Measurements from ENCODE around the gene ARHGAP5.

ARHGAP5 gene

DNA sequence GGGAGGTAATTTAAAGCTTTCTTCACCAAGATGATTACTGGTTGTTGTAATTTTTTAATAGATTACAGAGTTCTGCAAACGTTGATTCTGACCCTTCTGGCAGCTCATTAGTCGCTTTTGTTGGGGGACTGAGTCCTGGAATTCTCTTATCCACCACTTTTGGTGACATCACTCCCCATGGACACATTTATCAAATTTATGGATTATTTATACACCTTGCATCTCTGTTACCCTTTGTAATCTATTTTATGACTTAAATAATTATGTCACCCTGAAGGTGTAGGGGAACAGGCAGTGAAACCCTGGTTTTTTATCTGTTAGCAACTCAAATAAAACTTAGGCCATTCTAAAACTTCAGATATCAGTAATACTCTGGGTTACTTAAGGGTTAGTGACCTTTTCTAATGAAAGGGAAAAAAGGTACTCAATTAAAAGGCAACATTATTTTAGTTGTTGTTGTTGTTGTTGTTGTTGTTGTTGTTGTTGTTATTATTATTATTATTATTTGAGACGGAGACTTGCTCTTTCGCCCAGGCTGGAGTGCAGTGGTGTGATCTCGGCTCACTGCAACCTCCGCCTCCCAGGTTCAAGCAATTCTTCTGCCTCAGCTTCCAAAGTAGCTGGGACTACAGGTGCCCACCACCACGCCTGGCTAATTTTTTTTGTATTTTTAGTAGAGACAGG lies 65.8 kb downstream of the ARHGAP5 start:
- Histone ChIP-seq H3K4me1 (ENCODE audit: control insufficient read depth in 1 of 2, insufficient read depth in 2 of 2, low read length in 2 of 2) (no peaks in the 10 kb centered on the region), H3K36me3 (ENCODE audit: control insufficient read depth in 1 of 2, insufficient read depth in 2 of 2, low read length in 2 of 2) (peaks cover 12 to 31% of the 10 kb centered on the region in 2 donors)

DNA sequence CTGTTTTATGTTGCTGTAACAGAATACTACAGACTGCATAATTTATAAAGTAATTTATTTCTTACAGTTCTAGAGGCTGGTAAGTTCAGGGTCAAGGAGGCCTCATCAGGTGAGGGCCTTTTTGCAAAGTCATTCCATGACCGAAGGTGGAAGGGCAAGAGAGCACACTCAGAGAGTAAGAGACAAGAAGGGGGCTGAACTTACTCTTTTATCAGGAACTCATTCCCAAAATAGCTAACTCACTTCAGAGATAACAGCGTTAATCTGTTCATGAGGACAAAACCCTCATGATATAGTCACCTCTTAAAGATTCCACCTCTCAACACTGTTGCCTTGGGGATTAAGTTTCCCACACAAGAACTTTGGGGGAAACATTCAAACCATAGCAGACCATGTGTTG lies 73.3 kb downstream of the ARHGAP5 start:
- Histone ChIP-seq H3K27ac (ENCODE audit: low read length) (no peak overlapping the region), H3K27me3 (ENCODE audit: low read depth, low read length) (no peaks in the 10 kb centered on the region), H3K9me3 (ENCODE audit: control insufficient read depth in 1 of 2, low read length in 2 of 2) (no peaks in the 10 kb centered on the region), H3K4me3 (ENCODE audit: low read depth in 1 of 2, low read length in 2 of 2) (no peak overlapping the region), H3K36me3 (ENCODE audit: control insufficient read depth in 1 of 2, insufficient read depth in 2 of 2, low read length in 2 of 2) (peaks cover 20 to 44% of the 10 kb centered on the region in 2 donors), H3K4me1 (ENCODE audit: control insufficient read depth in 1 of 2, insufficient read depth in 2 of 2, low read length in 2 of 2) (no peaks in the 10 kb centered on the region)

More for the DNA sequence above, 65.8 kb downstream of the ARHGAP5 start:
- Histone ChIP-seq H3K9me3 (ENCODE audit: control insufficient read depth in 1 of 2, low read length in 2 of 2) (no peaks in the 10 kb centered on the region), H3K27ac (ENCODE audit: low read length) (no peak overlapping the region), H3K27me3 (ENCODE audit: low read depth, low read length) (no peaks in the 10 kb centered on the region), H3K4me3 (ENCODE audit: low read depth in 1 of 2, low read length in 2 of 2) (no peak overlapping the region)

DNA sequence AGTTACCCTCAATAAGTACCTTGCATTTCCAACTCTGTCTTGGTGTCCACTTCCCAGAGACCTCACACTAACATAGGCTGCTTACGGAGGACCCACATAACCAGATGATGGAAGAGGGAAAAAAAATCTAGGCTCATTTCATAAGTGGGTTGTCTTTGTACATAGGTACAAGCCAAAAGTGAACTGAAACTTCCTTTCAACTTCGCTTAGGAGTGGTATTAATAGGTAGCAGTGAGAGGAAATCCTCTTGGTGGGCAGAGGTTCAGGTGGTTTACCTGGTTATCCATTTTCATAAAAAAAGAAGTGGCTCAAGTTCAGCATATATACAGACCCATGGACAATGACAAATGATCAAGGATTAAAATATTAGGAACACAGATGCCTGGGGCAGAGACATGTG lies 88.9 kb downstream of the ARHGAP5 start:
- H3K9me3 ChIP-seq (ENCODE audit: control insufficient read depth in 1 of 2, low read length in 2 of 2), result no peaks in the 10 kb centered on the region
- H3K4me3 ChIP-seq (ENCODE audit: low read depth in 1 of 2, low read length in 2 of 2), result no peak overlapping the region
- no peak overlapping the region for H3K27ac ChIP-seq (ENCODE audit: low read length)
- H3K27me3 ChIP-seq (ENCODE audit: low read depth, low read length), result no peaks in the 10 kb centered on the region
- H3K36me3 ChIP-seq (ENCODE audit: control insufficient read depth in 1 of 2, insufficient read depth in 2 of 2, low read length in 2 of 2), result no peaks in the 10 kb centered on the region
- H3K4me1 ChIP-seq (ENCODE audit: control insufficient read depth in 1 of 2, insufficient read depth in 2 of 2, low read length in 2 of 2), result no peaks in the 10 kb centered on the region

DNA sequence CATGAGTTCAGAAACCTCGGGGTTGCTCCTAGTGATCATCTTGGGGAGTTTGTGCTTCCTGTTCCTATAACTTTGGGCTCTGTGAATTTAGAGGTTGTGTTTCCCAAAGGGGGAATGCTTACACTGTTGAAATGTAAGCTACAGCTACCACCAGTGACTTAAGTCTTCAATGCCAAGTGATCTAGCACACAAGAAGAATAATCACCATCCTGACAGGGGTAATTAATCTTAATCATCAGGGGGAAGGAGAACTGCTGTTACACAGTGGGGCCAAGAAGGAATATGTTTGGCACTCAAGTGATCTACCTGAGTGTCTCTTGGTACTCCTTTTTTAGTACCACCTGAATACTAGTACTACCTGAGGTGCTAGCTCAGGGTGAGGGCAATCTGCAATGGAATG lies 89.8 kb downstream of the ARHGAP5 start:
- Histone ChIP-seq H3K27ac (ENCODE audit: low read length) (no peak overlapping the region), H3K27me3 (ENCODE audit: low read depth, low read length) (no peaks in the 10 kb centered on the region), H3K4me1 (ENCODE audit: control insufficient read depth in 1 of 2, insufficient read depth in 2 of 2, low read length in 2 of 2) (no peaks in the 10 kb centered on the region), H3K4me3 (ENCODE audit: low read depth in 1 of 2, low read length in 2 of 2) (no peak overlapping the region), H3K9me3 (ENCODE audit: control insufficient read depth in 1 of 2, low read length in 2 of 2) (no peaks in the 10 kb centered on the region), H3K36me3 (ENCODE audit: control insufficient read depth in 1 of 2, insufficient read depth in 2 of 2, low read length in 2 of 2) (no peaks in the 10 kb centered on the region)

DNA sequence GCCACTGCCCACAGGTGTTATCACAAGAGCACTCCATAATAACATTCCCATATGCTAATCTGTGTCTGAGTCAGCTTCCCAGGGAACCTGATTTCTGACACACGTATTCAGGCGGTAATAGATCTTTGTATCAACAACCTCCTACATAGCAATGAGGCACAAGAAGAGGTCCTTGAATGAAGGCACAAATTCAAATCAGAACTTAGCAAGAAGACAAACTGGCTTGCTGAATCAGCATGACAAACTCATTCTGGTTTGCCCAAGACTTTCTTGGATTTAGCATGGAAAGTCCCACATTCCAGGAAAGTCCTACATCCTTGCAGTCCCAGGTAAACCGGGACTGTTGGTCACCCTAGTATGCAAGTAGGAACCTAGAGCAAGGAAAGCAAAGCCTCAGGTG lies 90.8 kb downstream of the ARHGAP5 start:
- H3K36me3 ChIP-seq (ENCODE audit: control insufficient read depth in 1 of 2, insufficient read depth in 2 of 2, low read length in 2 of 2), result no peaks in the 10 kb centered on the region
- no peak overlapping the region for H3K27ac ChIP-seq (ENCODE audit: low read length)
- no peaks in the 10 kb centered on the region for H3K9me3 ChIP-seq (ENCODE audit: control insufficient read depth in 1 of 2, low read length in 2 of 2)
- H3K4me1 ChIP-seq (ENCODE audit: control insufficient read depth in 1 of 2, insufficient read depth in 2 of 2, low read length in 2 of 2), result no peaks in the 10 kb centered on the region
- no peak overlapping the region for H3K4me3 ChIP-seq (ENCODE audit: low read depth in 1 of 2, low read length in 2 of 2)
- H3K27me3 ChIP-seq (ENCODE audit: low read depth, low read length), result no peaks in the 10 kb centered on the region

DNA sequence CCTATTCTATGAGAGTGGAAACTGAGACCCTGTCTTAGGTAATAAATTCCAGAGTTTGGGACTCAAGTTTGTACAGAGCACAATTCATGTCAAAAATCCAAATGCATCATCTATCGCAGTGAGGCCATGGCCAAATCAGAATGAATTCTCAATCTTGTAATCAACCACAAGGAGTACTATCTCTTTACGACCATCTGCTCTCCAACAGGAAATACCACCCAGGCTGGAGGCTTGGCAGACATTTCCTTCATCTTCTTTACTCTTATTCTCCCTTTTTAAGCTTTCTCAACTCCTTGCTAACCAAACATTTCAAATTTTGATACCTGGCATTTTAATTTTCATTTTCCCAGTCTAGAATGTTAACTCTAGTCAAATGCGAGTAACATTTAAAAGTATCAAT lies 92.1 kb downstream of the ARHGAP5 start:
- Histone ChIP-seq H3K27me3 (ENCODE audit: low read depth, low read length) (no peaks in the 10 kb centered on the region), H3K4me3 (ENCODE audit: low read depth in 1 of 2, low read length in 2 of 2) (no peak overlapping the region), H3K36me3 (ENCODE audit: control insufficient read depth in 1 of 2, insufficient read depth in 2 of 2, low read length in 2 of 2) (no peaks in the 10 kb centered on the region), H3K4me1 (ENCODE audit: control insufficient read depth in 1 of 2, insufficient read depth in 2 of 2, low read length in 2 of 2) (no peaks in the 10 kb centered on the region), H3K27ac (ENCODE audit: low read length) (no peak overlapping the region), H3K9me3 (ENCODE audit: control insufficient read depth in 1 of 2, low read length in 2 of 2) (no peaks in the 10 kb centered on the region)

DNA sequence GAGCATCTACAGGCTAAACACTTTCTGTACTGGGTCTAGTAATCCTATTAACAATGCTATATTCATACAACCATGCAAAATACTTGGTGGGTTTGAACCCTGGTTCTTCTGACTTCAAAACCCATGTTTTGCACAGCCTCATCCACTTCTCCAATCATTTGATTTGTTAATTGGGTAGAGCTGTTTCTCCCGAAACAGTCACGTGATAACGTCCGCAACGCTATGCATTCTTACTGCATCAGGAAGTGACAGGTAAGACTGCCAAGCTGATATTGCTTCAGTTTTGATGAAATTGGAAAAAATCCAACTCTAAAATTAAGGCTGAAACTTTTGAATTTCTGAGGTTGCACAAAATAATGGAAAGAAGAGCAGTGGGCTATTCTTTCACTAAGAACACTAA lies 94.4 kb downstream of the ARHGAP5 start:
- Histone ChIP-seq H3K4me1 (ENCODE audit: control insufficient read depth in 1 of 2, insufficient read depth in 2 of 2, low read length in 2 of 2) (no peaks in the 10 kb centered on the region), H3K27me3 (ENCODE audit: low read depth, low read length) (no peaks in the 10 kb centered on the region), H3K4me3 (ENCODE audit: low read depth in 1 of 2, low read length in 2 of 2) (no peak overlapping the region), H3K27ac (ENCODE audit: low read length) (no peak overlapping the region), H3K9me3 (ENCODE audit: control insufficient read depth in 1 of 2, low read length in 2 of 2) (no peaks in the 10 kb centered on the region), H3K36me3 (ENCODE audit: control insufficient read depth in 1 of 2, insufficient read depth in 2 of 2, low read length in 2 of 2) (no peaks in the 10 kb centered on the region)

DNA sequence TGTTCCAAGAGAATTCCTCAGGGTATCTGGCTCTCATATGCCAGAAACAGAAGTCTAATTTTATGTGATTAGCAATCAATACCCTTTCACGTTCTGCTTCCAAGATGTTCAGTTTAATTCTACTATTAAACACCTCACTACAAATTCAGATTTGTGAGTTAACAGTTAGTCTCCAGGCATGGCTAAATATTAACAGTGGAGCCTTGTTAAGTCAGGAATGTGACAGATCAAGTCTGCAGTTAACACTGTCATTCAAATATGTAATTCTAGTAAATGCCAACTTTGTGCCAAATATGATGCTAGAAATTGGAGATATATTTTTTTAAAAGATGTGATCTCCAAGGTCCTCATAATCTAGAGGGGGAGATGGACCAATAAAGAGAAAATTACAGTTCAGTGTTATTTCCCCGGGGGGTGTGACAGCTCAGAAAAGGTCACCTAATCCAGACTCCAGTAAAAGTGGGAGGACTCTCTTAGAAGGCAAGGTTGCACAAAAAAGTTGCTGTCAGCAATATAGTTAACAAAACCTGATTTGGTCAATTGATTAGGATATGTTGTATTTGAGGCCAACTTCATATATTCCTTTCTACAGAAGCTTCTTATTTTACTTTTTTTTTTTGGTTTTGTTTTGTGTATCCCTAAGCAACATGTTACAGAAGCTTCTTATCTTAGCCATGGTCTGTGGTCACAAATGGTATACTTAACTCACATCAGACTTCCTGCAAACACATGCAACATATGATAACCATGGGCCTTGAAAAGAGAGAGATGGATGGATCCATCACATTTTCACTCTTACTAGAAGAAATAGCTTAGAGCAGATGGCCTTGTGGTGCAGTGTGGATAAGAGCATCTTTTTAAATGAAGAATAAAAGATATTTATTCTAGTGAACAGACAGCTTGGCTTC lies 106.3 kb downstream of the ARHGAP5 start:
- H3K36me3 ChIP-seq (ENCODE audit: control insufficient read depth in 1 of 2, insufficient read depth in 2 of 2, low read length in 2 of 2), result no peaks in the 10 kb centered on the region
- H3K4me1 ChIP-seq (ENCODE audit: control insufficient read depth in 1 of 2, insufficient read depth in 2 of 2, low read length in 2 of 2), result no peaks in the 10 kb centered on the region
- no peaks in the 10 kb centered on the region for H3K27me3 ChIP-seq (ENCODE audit: low read depth, low read length)
- no peak overlapping the region for H3K27ac ChIP-seq (ENCODE audit: low read length)
- peaks cover 0 to 3% of the 10 kb centered on the region in 2 donors for H3K9me3 ChIP-seq (ENCODE audit: control insufficient read depth in 1 of 2, low read length in 2 of 2)
- no peak overlapping the region for H3K4me3 ChIP-seq (ENCODE audit: low read depth in 1 of 2, low read length in 2 of 2)

DNA sequence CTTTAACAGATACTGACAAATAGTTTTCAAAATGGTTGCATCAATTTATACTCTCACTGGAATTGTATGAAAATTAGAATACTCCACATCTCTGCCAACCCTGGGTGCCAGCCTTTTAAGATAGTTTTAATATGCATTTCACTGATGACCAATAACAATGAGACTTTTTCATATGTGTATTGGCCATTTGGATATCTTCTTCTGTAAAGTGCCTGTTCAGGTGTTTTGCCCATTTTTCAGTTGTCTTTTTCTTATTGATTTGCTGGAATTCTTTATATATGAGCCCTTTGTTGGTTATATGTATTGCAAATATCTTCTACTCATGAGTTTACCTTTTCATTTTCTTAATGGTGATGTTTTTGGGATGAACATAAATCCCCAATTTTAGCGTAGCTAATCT lies 108.0 kb downstream of the ARHGAP5 start:
- Histone ChIP-seq H3K27me3 (ENCODE audit: low read depth, low read length) (no peaks in the 10 kb centered on the region), H3K4me1 (ENCODE audit: control insufficient read depth in 1 of 2, insufficient read depth in 2 of 2, low read length in 2 of 2) (no peaks in the 10 kb centered on the region), H3K36me3 (ENCODE audit: control insufficient read depth in 1 of 2, insufficient read depth in 2 of 2, low read length in 2 of 2) (no peaks in the 10 kb centered on the region), H3K9me3 (ENCODE audit: control insufficient read depth in 1 of 2, low read length in 2 of 2) (no peaks in the 10 kb centered on the region), H3K4me3 (ENCODE audit: low read depth in 1 of 2, low read length in 2 of 2) (no peak overlapping the region), H3K27ac (ENCODE audit: low read length) (no peak overlapping the region)

DNA sequence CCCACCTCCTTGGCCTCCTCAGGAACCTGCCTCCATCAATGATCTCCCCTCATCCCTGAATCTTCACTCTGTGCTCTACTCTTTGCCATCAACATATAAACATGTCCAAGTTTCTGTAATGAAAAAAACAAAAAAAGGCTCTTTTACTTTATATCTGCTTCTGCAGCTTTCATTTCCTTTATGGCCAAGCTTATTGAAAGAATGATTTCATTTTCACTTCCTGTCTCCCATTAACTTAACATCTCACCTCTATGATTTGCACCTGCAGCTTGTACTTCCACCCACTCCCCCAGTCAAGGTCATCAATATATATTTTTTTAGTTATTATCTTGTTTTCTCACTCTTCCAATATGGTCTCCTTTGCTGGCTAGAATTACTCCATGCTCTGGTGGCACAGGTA lies 109.1 kb downstream of the ARHGAP5 start:
- Histone ChIP-seq H3K36me3 (ENCODE audit: control insufficient read depth in 1 of 2, insufficient read depth in 2 of 2, low read length in 2 of 2) (no peaks in the 10 kb centered on the region), H3K9me3 (ENCODE audit: control insufficient read depth in 1 of 2, low read length in 2 of 2) (no peaks in the 10 kb centered on the region), H3K27ac (ENCODE audit: low read length) (no peak overlapping the region), H3K4me3 (ENCODE audit: low read depth in 1 of 2, low read length in 2 of 2) (no peak overlapping the region), H3K4me1 (ENCODE audit: control insufficient read depth in 1 of 2, insufficient read depth in 2 of 2, low read length in 2 of 2) (no peaks in the 10 kb centered on the region), H3K27me3 (ENCODE audit: low read depth, low read length) (no peaks in the 10 kb centered on the region)

DNA sequence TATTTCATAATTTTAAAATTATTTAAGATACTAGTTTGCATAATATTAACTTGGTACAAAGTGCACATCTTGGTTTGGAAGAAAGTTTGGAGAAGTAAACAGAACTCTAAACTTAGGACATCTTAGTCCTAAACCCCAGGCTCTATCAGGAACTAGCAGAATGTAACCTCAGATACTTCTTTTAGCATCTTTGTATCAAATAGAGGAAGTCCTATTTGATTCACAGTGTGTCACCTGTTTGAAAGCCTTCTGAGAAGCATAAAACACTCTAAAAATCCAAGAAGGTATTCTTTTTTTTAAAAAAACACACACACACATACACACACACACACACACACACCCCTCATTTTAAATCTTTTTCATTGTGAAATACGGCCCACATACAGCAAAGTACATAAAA lies 112.7 kb downstream of the ARHGAP5 start:
- Histone ChIP-seq H3K9me3 (ENCODE audit: control insufficient read depth in 1 of 2, low read length in 2 of 2) (no peaks in the 10 kb centered on the region), H3K36me3 (ENCODE audit: control insufficient read depth in 1 of 2, insufficient read depth in 2 of 2, low read length in 2 of 2) (no peaks in the 10 kb centered on the region), H3K27ac (ENCODE audit: low read length) (no peak overlapping the region), H3K4me1 (ENCODE audit: control insufficient read depth in 1 of 2, insufficient read depth in 2 of 2, low read length in 2 of 2) (no peaks in the 10 kb centered on the region), H3K4me3 (ENCODE audit: low read depth in 1 of 2, low read length in 2 of 2) (no peak overlapping the region), H3K27me3 (ENCODE audit: low read depth, low read length) (no peaks in the 10 kb centered on the region)

Measured in muscle layer of duodenum (tissue), 2 donors.